Panc1 (cell line): ENCODE measurements around the gene KNCN. TPM values are rescaled to one million over a fixed set of nuclear protein-coding genes. Genes with fewer than 3 reads are reported as not detected.

Source experiments
- ATAC-seq: fragments of 200-7000 bp; cut with Tn5 transposase; 2 replicates; pipeline ENCODE4 v1.9.1; 2020; ENCODE audit warnings: mild to moderate bottlenecking, moderate library complexity
- BruUV-seq: library from RNA; stranded (reverse); fragments of 400-500 nt; replicated peaks from 2 replicates; lab custom pipeline; 2021; lab: Mats Ljungman, UMichigan
- CTCF ChIA-PET: fragments of 300-600 bp; sonication (Branson Sonifier 250); formaldehyde crosslinking; loops from one replicate; lab custom pipeline; 2022; ENCODE audit warnings: antibody characterized with exemption; lab: Charles Lee
- POLR2A ChIA-PET: fragments of 300-600 bp; sonication (Branson Sonifier 250); formaldehyde crosslinking; loops from one replicate; lab custom pipeline; 2022; ENCODE audit warnings: antibody characterized with exemption; lab: Charles Lee
- DNase-seq: peaks from one replicate; pipeline ENCODE4 v3.0.0-alpha.2; 2010; ENCODE audit warnings: low read depth, low spot score
- H3K27ac ChIP-seq: 2 replicates; pipeline ENCODE4 v1.5.1; 2011; ENCODE audit warnings: mild to moderate bottlenecking, low read length, inconsistent platforms
- H3K27me3 ChIP-seq: fragments of 200-500 bp; sonication (Bioruptor generic); 2 replicates; pipeline ENCODE4 v1.6.0; 2014; ENCODE audit warnings: low read length, inconsistent platforms; ENCODE audit not compliant: control insufficient read depth, insufficient read depth
- H3K36me3 ChIP-seq: fragments of 200-500 bp; sonication (Bioruptor generic); 2 replicates; pipeline ENCODE4 v1.5.1; 2014; ENCODE audit warnings: inconsistent platforms, mild to moderate bottlenecking, low read length, moderate library complexity; ENCODE audit not compliant: control insufficient read depth, insufficient read depth
- H3K4me1 ChIP-seq: 2 replicates; pipeline ENCODE4 v1.5.1; 2011; ENCODE audit warnings: inconsistent platforms, mild to moderate bottlenecking, low read length, moderate library complexity; ENCODE audit not compliant: control insufficient read depth, insufficient read depth
- H3K4me3 ChIP-seq, 2 experiments: 2 replicates each; pipeline ENCODE4 v1.5.1; 2011 to 2012; ENCODE audit warnings: low read depth in 2 of 2, low read length in 2 of 2, mild to moderate bottlenecking in 2 of 2, inconsistent platforms in 1 of 2, moderate library complexity in 1 of 2
- H3K9me3 ChIP-seq: fragments of 200-500 bp; sonication (Bioruptor generic); 2 replicates; pipeline ENCODE4 v1.5.1; 2014; ENCODE audit warnings: low read depth, mild to moderate bottlenecking, inconsistent platforms, low read length, moderate library complexity; ENCODE audit not compliant: control insufficient read depth, insufficient read depth
- POLR2AphosphoS5 ChIP-seq: IDR thresholded peaks from 2 replicates; pipeline ENCODE4 v1.6.1; 2012; ENCODE audit warnings: mild to moderate bottlenecking, low read depth, low read length, moderate library complexity
- REST ChIP-seq, 2 experiments: IDR thresholded peaks; 2 replicates each; pipeline ENCODE4 v1.6.1; 2011 to 2012; ENCODE audit warnings: low read depth in 2 of 2, control low read depth in 1 of 2, low read length in 1 of 2, mild to moderate bottlenecking in 1 of 2, moderate library complexity in 1 of 2; ENCODE audit not compliant: insufficient read depth in 1 of 2
- SIN3A ChIP-seq: IDR thresholded peaks from 2 replicates; pipeline ENCODE4 v1.6.1; 2012; ENCODE audit warnings: low read depth, mild to moderate bottlenecking, low read length, moderate library complexity, borderline replicate concordance; ENCODE audit not compliant: insufficient read depth
- TCF7L2 ChIP-seq: IDR thresholded peaks from 2 replicates; pipeline ENCODE4 v1.6.1; 2011; ENCODE audit warnings: mild to moderate bottlenecking, low read depth, low read length, inconsistent platforms
- in situ Hi-C: cut with HindIII; loops from 2 replicates; pipeline ENCODE4 v1.10.0; 2016; ENCODE audit warnings: low sequenced_read_pairs, low pct_unique_long_range_greater_than_20kb
- intact Hi-C: fragments of 100-400 bp; cut with micrococcal nuclease; formaldehyde crosslinking; loops from one replicate; pipeline ENCODE4 v1.10.0; 2022; ENCODE audit not compliant: unreplicated experiment
- total RNA-seq: library from RNA; stranded (reverse); gene quantifications from one replicate; pipeline ENCODE4 v1.2.1, GENCODE V29; 2021; ENCODE audit not compliant: unreplicated experiment
- TF ChIP-seq, protein P1 (sequence below): fragments of 450-650 bp; IDR thresholded peaks from 2 replicates; pipeline ENCODE4 v1.5.1; 2017; ENCODE audit warnings: mild to moderate bottlenecking

Gene KNCN
- total RNA-seq, 1 experiment from 2014 or later, result not detected

GRCh38 chr1:46512135-46512791, 39.2 kb downstream of the KNCN start:
- no peaks in the 10 kb centered on the region for H3K9me3 ChIP-seq
- no peak for DNase-seq
- CTCF ChIA-PET, result no interaction called here
- no peak overlapping the region for H3K4me3 ChIP-seq
- no TSS peak for BruUV-seq
- H3K36me3 ChIP-seq, result no peaks in the 10 kb centered on the region
- no peaks in the 10 kb centered on the region for H3K27me3 ChIP-seq
- intact Hi-C loops, result no loop called here
- H3K27ac ChIP-seq, result no peak overlapping the region
- in situ Hi-C loops, result no loop called here
- POLR2A ChIA-PET, result no interaction called here
- no peak for ATAC-seq
- H3K4me1 ChIP-seq, result no peaks in the 10 kb centered on the region; the same call in 1 of the 2 replicates
- no peak for TF ChIP-seq REST (IDR thresholded peaks at IDR 0.05; ENCODE audit: insufficient read depth in 1 of 2, low read depth in 2 of 2, low read length in 1 of 2)

DNA sequence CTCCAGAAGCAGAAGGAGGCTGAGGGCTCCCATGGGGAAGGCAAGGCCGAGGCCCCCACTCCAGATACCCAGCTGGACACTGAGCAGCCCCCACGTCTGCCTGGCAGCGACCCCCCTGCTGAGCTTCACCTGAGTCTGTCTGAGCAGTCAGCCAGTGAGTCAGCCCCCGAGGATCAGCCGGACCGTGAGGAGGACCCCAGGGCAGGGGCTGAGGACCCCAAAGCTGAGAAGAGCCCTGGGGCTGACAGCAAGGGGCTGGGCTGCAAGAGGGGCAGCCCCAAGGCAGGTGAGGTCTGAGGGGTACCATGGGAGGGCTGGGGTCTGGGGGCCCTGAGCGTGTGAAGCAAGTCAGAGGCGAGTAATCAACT, 40.5 kb downstream of the KNCN start:
- Histone ChIP-seq H3K36me3 (no peaks in the 10 kb centered on the region), H3K4me3 (no peak overlapping the region), H3K9me3 (no peaks in the 10 kb centered on the region), H3K27ac (no peak overlapping the region), H3K4me1 (no peaks in the 10 kb centered on the region), H3K27me3 (no peaks in the 10 kb centered on the region)
- in situ Hi-C loops (no loop called here), intact Hi-C loops (no loop called here)
- no TSS peak for BruUV-seq
- TF ChIP-seq REST (IDR thresholded peaks at IDR 0.05; ENCODE audit: insufficient read depth in 1 of 2, low read depth in 2 of 2, low read length in 1 of 2), result no peak
- POLR2A ChIA-PET, result interaction anchor here (0.5 kb wide), 1 partner anchor 104 kb away, joined by 8 read pairs; no protein-coding TSS in a partner anchor
- DNase-seq (no peak), ATAC-seq (no peak)
- CTCF ChIA-PET, result no interaction called here

- no TSS peak for BruUV-seq
- no peak for TF ChIP-seq TCF7L2
- TF ChIP-seq POLR2AphosphoS5, result no peak
- TF ChIP-seq, protein P1, sequence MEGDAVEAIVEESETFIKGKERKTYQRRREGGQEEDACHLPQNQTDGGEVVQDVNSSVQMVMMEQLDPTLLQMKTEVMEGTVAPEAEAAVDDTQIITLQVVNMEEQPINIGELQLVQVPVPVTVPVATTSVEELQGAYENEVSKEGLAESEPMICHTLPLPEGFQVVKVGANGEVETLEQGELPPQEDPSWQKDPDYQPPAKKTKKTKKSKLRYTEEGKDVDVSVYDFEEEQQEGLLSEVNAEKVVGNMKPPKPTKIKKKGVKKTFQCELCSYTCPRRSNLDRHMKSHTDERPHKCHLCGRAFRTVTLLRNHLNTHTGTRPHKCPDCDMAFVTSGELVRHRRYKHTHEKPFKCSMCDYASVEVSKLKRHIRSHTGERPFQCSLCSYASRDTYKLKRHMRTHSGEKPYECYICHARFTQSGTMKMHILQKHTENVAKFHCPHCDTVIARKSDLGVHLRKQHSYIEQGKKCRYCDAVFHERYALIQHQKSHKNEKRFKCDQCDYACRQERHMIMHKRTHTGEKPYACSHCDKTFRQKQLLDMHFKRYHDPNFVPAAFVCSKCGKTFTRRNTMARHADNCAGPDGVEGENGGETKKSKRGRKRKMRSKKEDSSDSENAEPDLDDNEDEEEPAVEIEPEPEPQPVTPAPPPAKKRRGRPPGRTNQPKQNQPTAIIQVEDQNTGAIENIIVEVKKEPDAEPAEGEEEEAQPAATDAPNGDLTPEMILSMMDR, result no peak
- TF ChIP-seq REST (IDR thresholded peaks at IDR 0.05; ENCODE audit: insufficient read depth in 1 of 2, low read depth in 2 of 2, low read length in 1 of 2), result no peak
- TF ChIP-seq SIN3A, result no peak
- intact Hi-C loops (no loop called here), in situ Hi-C loops (no loop called here)
- no peaks in the 10 kb centered on the region for H3K4me1 ChIP-seq
- DNase-seq (no peak), ATAC-seq (no peak)
- H3K27me3 ChIP-seq, result no peaks in the 10 kb centered on the region
- H3K27ac ChIP-seq, result no peak overlapping the region
- H3K36me3 ChIP-seq, result no peaks in the 10 kb centered on the region
- POLR2A ChIA-PET, result no interaction called here
- H3K9me3 ChIP-seq, result no peaks in the 10 kb centered on the region
- no peak overlapping the region for H3K4me3 ChIP-seq
- CTCF ChIA-PET, result interaction anchor here (0.6 kb wide), 1 partner anchor 684 kb away, joined by 5 read pairs; no protein-coding TSS in a partner anchor
Observed at GRCh38 chr1:46510341-46510997, 41.0 kb downstream of the KNCN start.
